Cardiac muscle cell (in vitro differentiated cells and primary cell): ENCODE measurements around the gene PPP1R12C. TPM values are rescaled to one million over a fixed set of nuclear protein-coding genes. Genes with fewer than 3 reads are reported as not detected.

Experiments
- DNase-seq, 2 donors: peaks; one replicate each; pipeline versions ENCODE4 v3.0.0 to v3.0.0-alpha.2; 2010 to 2017; ENCODE audit warnings: low read depth in 1 of 2, low spot score in 1 of 2
- H3K27ac ChIP-seq: fragments of 200-600 bp; sonication (generic); 2 replicates; pipeline ENCODE4 v1.5.1; 2016
- H3K27me3 ChIP-seq: fragments of 200-600 bp; sonication (generic); 2 replicates; pipeline ENCODE4 v1.6.0; 2016; ENCODE audit warnings: control low read depth
- H3K36me3 ChIP-seq: fragments of 200-600 bp; sonication (generic); 2 replicates; pipeline ENCODE4 v1.5.1; 2016; ENCODE audit warnings: control low read depth
- H3K4me1 ChIP-seq: fragments of 200-600 bp; sonication (generic); 2 replicates; pipeline ENCODE4 v1.8.1; 2017; ENCODE audit warnings: low read depth, mild to moderate bottlenecking, mixed run types
- H3K4me3 ChIP-seq: fragments of 200-600 bp; sonication (generic); 2 replicates; pipeline ENCODE4 v1.5.1; 2016; ENCODE audit warnings: mild to moderate bottlenecking
- H3K9me3 ChIP-seq: fragments of 200-600 bp; sonication (generic); 2 replicates; pipeline ENCODE4 v1.5.1; 2017; ENCODE audit warnings: low read depth, mild to moderate bottlenecking, control low read depth
- polyA plus RNA-seq: library from polyadenylated mRNA; unstranded; fragments of >200 nt; fragmentation: Nextera tagmentation; extraction: Ambion mirVana; gene quantifications from 2 replicates; pipeline ENCODE4 v1.2.1, GENCODE V29; 2016
- total RNA-seq: library from RNA; depleted of rRNA; stranded (reverse); fragments of >200 nt; gene quantifications from 2 replicates; pipeline ENCODE4 v1.2.3, GENCODE V29; 2016
- TF ChIP-seq, protein P1 (sequence below): IDR thresholded peaks from 2 replicates; pipeline ENCODE4 v1.5.1; 2012; ENCODE audit warnings: low read depth, mild to moderate bottlenecking, low read length

Gene PPP1R12C
- total and polyA plus RNA-seq, 2 experiments from 2014 or later = 38.0 to 107 TPM

DNA sequence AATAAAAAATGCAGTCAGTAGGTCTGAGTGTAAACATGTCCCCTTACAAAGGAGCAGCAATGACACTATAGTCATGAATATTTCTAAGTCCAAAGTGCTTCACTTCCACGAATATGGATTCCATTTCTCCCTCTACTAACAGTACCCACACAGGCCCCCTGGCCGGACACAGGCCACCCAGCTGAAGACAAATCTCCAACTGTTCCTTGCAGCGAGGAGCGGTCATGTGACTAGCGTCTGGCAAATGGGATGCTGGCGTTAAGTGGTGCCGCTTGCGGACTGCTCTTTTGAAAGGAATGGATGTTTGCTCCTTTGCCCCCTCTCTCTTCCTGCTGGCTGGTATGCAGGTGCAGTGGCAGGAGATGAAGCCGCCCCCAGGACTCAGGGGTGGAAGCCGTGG is 16.2 kb downstream of the PPP1R12C start:
- H3K36me3 ChIP-seq = peaks cover 3% of the 10 kb centered on the region
- TF ChIP-seq, protein P1, sequence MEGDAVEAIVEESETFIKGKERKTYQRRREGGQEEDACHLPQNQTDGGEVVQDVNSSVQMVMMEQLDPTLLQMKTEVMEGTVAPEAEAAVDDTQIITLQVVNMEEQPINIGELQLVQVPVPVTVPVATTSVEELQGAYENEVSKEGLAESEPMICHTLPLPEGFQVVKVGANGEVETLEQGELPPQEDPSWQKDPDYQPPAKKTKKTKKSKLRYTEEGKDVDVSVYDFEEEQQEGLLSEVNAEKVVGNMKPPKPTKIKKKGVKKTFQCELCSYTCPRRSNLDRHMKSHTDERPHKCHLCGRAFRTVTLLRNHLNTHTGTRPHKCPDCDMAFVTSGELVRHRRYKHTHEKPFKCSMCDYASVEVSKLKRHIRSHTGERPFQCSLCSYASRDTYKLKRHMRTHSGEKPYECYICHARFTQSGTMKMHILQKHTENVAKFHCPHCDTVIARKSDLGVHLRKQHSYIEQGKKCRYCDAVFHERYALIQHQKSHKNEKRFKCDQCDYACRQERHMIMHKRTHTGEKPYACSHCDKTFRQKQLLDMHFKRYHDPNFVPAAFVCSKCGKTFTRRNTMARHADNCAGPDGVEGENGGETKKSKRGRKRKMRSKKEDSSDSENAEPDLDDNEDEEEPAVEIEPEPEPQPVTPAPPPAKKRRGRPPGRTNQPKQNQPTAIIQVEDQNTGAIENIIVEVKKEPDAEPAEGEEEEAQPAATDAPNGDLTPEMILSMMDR = no peak

DNA sequence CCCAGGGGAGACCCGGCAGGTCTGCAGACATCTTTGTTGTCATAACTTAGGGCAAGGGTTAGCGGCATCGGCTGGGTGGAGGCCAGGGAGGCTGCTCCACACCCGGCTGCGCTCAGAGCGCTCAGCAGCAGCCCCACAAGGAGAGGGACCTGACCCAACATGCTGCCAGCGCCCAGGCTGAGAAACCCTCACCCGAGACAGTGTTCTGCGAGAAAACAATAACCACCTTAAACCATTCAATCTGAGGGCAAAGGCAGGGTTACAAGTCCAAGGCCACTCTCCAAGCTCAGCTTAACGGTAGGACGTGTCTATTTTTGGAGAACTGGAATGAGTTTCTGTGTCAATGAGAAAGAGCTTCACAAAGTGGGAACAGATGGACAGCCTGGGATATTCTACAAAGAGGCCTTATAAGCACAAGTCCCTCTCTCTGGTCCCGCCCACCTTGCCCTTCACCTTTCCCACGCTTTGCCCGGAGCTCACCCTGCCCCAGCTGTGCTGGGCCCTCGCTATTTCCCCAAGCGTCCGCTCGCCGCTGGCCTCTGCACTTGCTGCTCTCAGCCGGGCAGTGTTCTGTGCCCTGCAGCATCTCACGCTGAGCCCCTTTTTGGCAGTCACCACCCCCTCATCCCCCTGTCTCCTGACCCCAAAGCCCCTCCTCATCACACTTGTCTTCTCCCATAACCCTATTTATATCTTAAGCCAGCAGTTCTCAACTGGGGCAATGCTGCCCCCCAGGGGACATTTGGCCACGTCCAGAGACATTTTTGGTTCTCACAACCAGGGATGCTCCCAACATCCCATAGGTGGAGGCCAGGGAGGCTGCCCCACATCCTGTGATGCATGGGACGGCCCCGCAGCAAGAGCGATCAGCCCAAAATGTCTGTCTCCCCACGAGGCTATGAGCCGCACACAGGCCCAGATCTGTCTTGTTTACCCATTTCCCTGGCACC is 17.6 kb downstream of the PPP1R12C start:
- Histone ChIP-seq H3K4me3 (no peak overlapping the region), H3K4me1 (peaks cover 5% of the 10 kb centered on the region), H3K27me3 (no peaks in the 10 kb centered on the region), H3K9me3 (no peaks in the 10 kb centered on the region), H3K36me3 (peaks cover 4% of the 10 kb centered on the region), H3K27ac (peak overlapping the region; percentile 70)
- DNase-seq = peak in 1 of 2 donors; percentile 58
- TF ChIP-seq, protein P1 = peak; percentile 4

More for the DNA sequence above, 16.2 kb downstream of the PPP1R12C start:
- H3K27me3 ChIP-seq = no peaks in the 10 kb centered on the region
- H3K27ac ChIP-seq = no peak overlapping the region
- H3K4me3 ChIP-seq = no peak overlapping the region
- peaks cover 5% of the 10 kb centered on the region for H3K4me1 ChIP-seq
- no peak for DNase-seq
- H3K9me3 ChIP-seq = no peaks in the 10 kb centered on the region

DNA sequence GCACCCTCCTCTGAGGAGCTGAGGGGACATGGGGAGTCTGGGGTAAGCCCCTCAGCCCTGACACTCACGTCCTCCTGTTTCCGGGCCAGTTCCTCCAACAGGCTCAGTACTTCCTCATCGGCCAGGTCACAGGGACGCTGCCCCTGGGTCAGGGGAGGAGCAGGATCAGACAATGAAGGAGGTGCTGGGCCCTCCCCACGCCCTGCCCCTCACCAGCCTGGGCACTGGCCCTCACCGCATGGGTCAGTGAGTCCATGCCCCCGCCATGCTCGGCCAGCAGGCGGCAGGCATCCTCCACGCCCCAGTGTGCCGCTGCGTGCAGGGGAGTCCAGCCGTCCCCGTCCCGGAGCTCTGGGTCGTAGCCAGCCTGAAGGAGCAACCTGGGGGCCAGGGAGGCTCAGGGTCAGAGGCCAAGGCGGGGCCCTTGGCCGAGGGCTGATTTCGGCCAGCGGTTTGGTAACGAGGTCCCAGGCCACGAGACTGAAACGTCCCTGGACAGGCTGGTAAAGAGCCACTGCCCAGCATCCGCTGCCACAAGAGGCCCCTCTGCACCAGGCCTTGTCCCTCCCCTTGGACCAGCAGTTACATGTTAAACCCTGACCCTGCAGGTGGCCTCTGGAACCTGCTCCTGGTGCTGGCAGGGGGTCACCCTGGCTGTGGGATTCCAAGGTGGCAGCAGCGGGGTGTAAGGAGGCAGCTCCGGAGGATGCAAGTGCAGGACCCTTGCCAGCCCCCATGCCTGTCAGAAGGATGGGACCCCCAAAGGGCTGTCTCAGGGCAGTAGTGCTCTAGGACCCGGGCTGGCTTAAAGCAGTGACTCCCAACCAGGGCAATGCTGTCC is 18.5 kb downstream of the PPP1R12C start:
- TF ChIP-seq, protein P1 = no peak
- Histone ChIP-seq H3K27me3 (no peaks in the 10 kb centered on the region), H3K4me1 (peaks cover 5% of the 10 kb centered on the region), H3K36me3 (peaks cover 5% of the 10 kb centered on the region), H3K27ac (peak overlapping the region; percentile 70), H3K4me3 (no peak overlapping the region), H3K9me3 (no peaks in the 10 kb centered on the region)
- no peak for DNase-seq

DNA sequence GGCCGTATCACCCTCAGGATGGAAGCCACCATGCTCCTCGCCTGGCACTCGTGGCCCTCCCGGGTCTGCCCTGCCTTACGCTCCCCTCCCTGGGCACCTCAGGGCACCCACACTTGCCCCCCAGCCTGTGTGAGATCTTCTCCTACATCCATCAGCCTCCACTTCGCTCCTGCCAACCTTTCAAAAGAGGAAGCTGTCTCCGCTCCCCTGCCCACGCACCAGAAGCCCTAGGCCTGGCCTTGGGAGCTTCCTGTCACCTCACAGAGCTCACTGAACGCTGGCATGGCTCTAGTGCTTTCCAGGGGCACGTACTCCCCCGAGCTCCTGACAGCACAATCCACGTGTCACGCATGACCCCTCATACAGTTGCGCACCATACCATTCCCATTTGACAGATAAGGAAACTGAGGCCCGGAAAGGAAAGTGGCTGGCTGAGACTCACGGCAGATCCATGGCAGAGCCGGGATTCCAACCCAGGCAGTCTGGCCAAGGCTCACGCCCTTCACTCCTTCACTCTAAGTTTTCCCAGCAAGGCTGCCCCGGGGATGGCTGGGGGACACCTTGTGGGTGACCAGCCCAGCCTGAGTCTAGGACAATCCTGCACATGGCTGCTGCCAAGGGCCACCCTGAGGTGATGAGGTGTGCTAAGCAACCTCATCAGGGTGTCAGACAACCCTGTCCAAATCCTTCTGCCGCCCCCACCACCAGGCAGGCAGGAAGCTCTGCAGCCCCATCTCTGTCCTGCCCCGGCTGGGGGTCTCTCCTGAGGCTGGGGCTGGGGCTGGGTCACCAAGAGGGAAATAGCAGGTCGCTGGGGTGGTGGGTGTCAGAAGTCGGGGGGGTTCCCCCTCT is 19.3 kb downstream of the PPP1R12C start:
- Histone ChIP-seq H3K9me3 (no peaks in the 10 kb centered on the region), H3K4me1 (peaks cover 5% of the 10 kb centered on the region), H3K27me3 (no peaks in the 10 kb centered on the region), H3K36me3 (peaks cover 2% of the 10 kb centered on the region), H3K4me3 (no peak overlapping the region), H3K27ac (no peak overlapping the region)
- DNase-seq = no peak
- TF ChIP-seq, protein P1 = no peak
